ENCODE measurements around the gene MMP11.

Gene MMP11

DNA sequence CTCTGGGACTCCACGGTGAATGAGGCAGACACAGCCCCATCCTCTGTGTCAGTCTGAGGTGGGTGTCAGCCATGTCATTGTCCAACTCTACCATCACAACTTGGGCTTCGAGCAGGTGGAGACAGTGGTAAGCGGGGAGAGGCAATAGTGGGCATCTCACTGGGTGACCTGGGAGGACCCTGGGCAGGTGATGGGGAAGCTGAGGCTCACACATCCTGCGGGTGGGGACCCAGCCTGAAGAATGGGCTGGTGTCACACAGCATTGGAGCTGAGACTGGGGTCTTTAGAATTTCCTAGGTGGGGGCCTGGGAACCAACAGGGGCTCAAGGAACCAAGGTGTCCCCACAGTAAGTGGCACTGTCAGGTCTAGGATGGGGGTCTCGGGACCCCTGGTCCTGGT lies 7.1 kb downstream of the MMP11 start:
- Histone ChIP-seq H3K27me3 (ENCODE audit: control insufficient read depth in 5 of 5, insufficient read depth in 4 of 5, low read length in 5 of 5) (no peaks in the 10 kb centered on the region), H3K9ac (ENCODE audit: low read length in 5 of 5) (no peak overlapping the region), H3K4me1 (ENCODE audit: control insufficient read depth in 5 of 5, insufficient read depth in 5 of 5, low read length in 5 of 5) (peaks cover 8 to 26% (median 13%) of the 10 kb centered on the region in 5 donors), H3K4me3 (ENCODE audit: low read depth in 1 of 5, low read length in 5 of 5) (no peak overlapping the region), H3K36me3 (ENCODE audit: control insufficient read depth in 5 of 5, insufficient read depth in 5 of 5, low read length in 5 of 5) (no peaks in the 10 kb centered on the region), H3K27ac (ENCODE audit: low read depth, low read length) (no peak overlapping the region), H3K9me3 (ENCODE audit: control insufficient read depth in 5 of 5, low read length in 5 of 5) (no peaks in the 10 kb centered on the region)

DNA sequence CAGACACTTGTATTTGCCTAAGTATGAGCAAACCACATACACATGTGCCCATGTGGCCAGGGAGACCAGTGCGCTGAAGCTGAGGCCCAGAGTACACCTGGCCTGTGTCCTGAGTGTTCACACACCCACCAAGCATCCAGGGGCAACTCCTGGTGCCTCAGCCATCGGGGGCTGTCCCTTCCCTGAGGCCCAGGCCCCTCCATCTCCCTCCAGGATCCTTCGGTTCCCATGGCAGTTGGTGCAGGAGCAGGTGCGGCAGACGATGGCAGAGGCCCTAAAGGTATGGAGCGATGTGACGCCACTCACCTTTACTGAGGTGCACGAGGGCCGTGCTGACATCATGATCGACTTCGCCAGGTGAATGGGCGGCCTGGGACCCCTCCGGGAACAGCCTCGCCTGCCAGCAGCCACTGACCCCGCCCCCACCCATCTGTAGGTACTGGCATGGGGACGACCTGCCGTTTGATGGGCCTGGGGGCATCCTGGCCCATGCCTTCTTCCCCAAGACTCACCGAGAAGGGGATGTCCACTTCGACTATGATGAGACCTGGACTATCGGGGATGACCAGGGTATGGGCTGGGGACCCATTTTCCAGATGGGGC lies 7.6 kb downstream of the MMP11 start:
- no peaks in the 10 kb centered on the region for H3K27me3 ChIP-seq (ENCODE audit: control insufficient read depth in 5 of 5, insufficient read depth in 4 of 5, low read length in 5 of 5)
- H3K36me3 ChIP-seq (ENCODE audit: control insufficient read depth in 5 of 5, insufficient read depth in 5 of 5, low read length in 5 of 5), result no peaks in the 10 kb centered on the region
- no peaks in the 10 kb centered on the region for H3K9me3 ChIP-seq (ENCODE audit: control insufficient read depth in 5 of 5, low read length in 5 of 5)
- no peak overlapping the region for H3K27ac ChIP-seq (ENCODE audit: low read depth, low read length)
- H3K4me3 ChIP-seq (ENCODE audit: low read depth in 1 of 5, low read length in 5 of 5), result no peak overlapping the region
- H3K4me1 ChIP-seq (ENCODE audit: control insufficient read depth in 5 of 5, insufficient read depth in 5 of 5, low read length in 5 of 5), result peaks cover 5 to 21% (median 8%) of the 10 kb centered on the region in 5 donors
- no peak overlapping the region for H3K9ac ChIP-seq (ENCODE audit: low read length in 5 of 5)

DNA sequence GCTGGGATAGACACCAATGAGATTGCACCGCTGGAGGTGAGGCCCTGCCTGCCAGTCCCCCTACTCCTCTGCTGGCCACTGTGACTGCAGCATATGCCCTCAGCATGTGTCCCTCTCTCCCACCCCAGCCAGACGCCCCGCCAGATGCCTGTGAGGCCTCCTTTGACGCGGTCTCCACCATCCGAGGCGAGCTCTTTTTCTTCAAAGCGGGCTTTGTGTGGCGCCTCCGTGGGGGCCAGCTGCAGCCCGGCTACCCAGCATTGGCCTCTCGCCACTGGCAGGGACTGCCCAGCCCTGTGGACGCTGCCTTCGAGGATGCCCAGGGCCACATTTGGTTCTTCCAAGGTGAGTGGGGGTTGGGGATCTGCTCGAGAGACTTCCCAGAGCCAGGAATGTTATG lies 8.4 kb downstream of the MMP11 start:
- H3K9ac ChIP-seq (ENCODE audit: low read length in 5 of 5), result no peak overlapping the region
- H3K27ac ChIP-seq (ENCODE audit: low read depth, low read length), result no peak overlapping the region
- peaks cover 5 to 19% (median 8%) of the 10 kb centered on the region in 5 donors for H3K4me1 ChIP-seq (ENCODE audit: control insufficient read depth in 5 of 5, insufficient read depth in 5 of 5, low read length in 5 of 5)
- no peaks in the 10 kb centered on the region for H3K36me3 ChIP-seq (ENCODE audit: control insufficient read depth in 5 of 5, insufficient read depth in 5 of 5, low read length in 5 of 5)
- H3K9me3 ChIP-seq (ENCODE audit: control insufficient read depth in 5 of 5, low read length in 5 of 5), result no peaks in the 10 kb centered on the region
- H3K27me3 ChIP-seq (ENCODE audit: control insufficient read depth in 5 of 5, insufficient read depth in 4 of 5, low read length in 5 of 5), result no peaks in the 10 kb centered on the region
- no peak overlapping the region for H3K4me3 ChIP-seq (ENCODE audit: low read depth in 1 of 5, low read length in 5 of 5)

DNA sequence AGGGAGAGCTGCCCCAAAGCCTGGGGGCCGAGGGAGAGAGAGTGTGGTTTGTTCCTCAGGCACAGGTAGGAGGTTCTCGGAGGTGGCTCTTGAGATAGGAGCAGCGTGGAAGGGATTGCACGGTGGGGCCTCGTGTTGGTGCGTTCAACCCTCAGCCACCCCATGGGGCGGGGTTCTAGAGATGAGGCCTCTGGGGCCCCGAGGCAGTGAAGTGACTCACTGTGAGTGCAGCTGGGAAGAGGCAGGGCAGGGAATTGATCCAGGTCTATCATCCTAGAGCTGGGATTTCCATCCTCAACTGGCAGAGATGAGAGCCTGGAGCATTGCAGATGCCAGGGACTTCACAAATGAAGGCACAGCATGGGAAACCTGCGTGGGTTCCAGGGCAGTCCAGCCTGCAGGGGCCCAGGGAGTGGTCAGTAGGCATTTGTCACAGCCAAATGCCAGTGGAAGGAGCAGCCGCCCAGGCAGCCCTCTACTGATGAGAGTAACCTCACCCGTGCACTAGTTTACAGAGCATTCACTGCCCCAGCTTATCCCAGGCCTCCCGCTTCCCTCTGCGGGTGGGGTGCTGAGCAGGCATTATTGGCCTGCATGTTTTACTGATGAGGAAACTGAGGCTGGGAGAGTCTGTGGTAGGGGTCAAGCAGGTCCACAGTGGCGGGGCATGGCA lies 9.0 kb downstream of the MMP11 start:
- Histone ChIP-seq H3K27ac (ENCODE audit: low read depth, low read length) (no peak overlapping the region), H3K9me3 (ENCODE audit: control insufficient read depth in 5 of 5, low read length in 5 of 5) (no peaks in the 10 kb centered on the region), H3K4me3 (ENCODE audit: low read depth in 1 of 5, low read length in 5 of 5) (no peak overlapping the region), H3K9ac (ENCODE audit: low read length in 5 of 5) (no peak overlapping the region), H3K36me3 (ENCODE audit: control insufficient read depth in 5 of 5, insufficient read depth in 5 of 5, low read length in 5 of 5) (no peaks in the 10 kb centered on the region), H3K4me1 (ENCODE audit: control insufficient read depth in 5 of 5, insufficient read depth in 5 of 5, low read length in 5 of 5) (peaks cover 10 to 25% (median 14%) of the 10 kb centered on the region in 5 donors), H3K27me3 (ENCODE audit: control insufficient read depth in 5 of 5, insufficient read depth in 4 of 5, low read length in 5 of 5) (peaks cover 0 to 2% (median 0%) of the 10 kb centered on the region in 5 donors)

- peaks cover 10 to 26% (median 15%) of the 10 kb centered on the region in 5 donors for H3K4me1 ChIP-seq (ENCODE audit: control insufficient read depth in 5 of 5, insufficient read depth in 5 of 5, low read length in 5 of 5)
These were observed 9.6 kb downstream of the MMP11 start for GRCh38 chr22:23782252-23782651.

GRCh38 chr22:23782703-23783102 lies 10.1 kb downstream of the MMP11 start:
- no peak overlapping the region for H3K27ac ChIP-seq (ENCODE audit: low read depth, low read length)
- no peak overlapping the region for H3K4me3 ChIP-seq (ENCODE audit: low read depth in 1 of 5, low read length in 5 of 5)
- H3K27me3 ChIP-seq (ENCODE audit: control insufficient read depth in 5 of 5, insufficient read depth in 4 of 5, low read length in 5 of 5), result peaks cover 0 to 2% (median 0%) of the 10 kb centered on the region in 5 donors
- no peaks in the 10 kb centered on the region for H3K36me3 ChIP-seq (ENCODE audit: control insufficient read depth in 5 of 5, insufficient read depth in 5 of 5, low read length in 5 of 5)
- no peaks in the 10 kb centered on the region for H3K9me3 ChIP-seq (ENCODE audit: control insufficient read depth in 5 of 5, low read length in 5 of 5)
- H3K4me1 ChIP-seq (ENCODE audit: control insufficient read depth in 5 of 5, insufficient read depth in 5 of 5, low read length in 5 of 5), result peaks cover 11 to 30% (median 19%) of the 10 kb centered on the region in 5 donors
- H3K9ac ChIP-seq (ENCODE audit: low read length in 5 of 5), result no peak overlapping the region

More at GRCh38 chr22:23782252-23782651, 9.6 kb downstream of the MMP11 start:
- H3K27me3 ChIP-seq (ENCODE audit: control insufficient read depth in 5 of 5, insufficient read depth in 4 of 5, low read length in 5 of 5), result peaks cover 0 to 2% (median 0%) of the 10 kb centered on the region in 5 donors
- no peak overlapping the region for H3K9ac ChIP-seq (ENCODE audit: low read length in 5 of 5)
- H3K9me3 ChIP-seq (ENCODE audit: control insufficient read depth in 5 of 5, low read length in 5 of 5), result no peaks in the 10 kb centered on the region
- H3K4me3 ChIP-seq (ENCODE audit: low read depth in 1 of 5, low read length in 5 of 5), result no peak overlapping the region
- H3K36me3 ChIP-seq (ENCODE audit: control insufficient read depth in 5 of 5, insufficient read depth in 5 of 5, low read length in 5 of 5), result no peaks in the 10 kb centered on the region
- H3K27ac ChIP-seq (ENCODE audit: low read depth, low read length), result no peak overlapping the region

GRCh38 chr22:23783265-23784150 lies 10.9 kb downstream of the MMP11 start:
- H3K36me3 ChIP-seq (ENCODE audit: control insufficient read depth in 5 of 5, insufficient read depth in 5 of 5, low read length in 5 of 5), result no peaks in the 10 kb centered on the region
- no peak overlapping the region for H3K27ac ChIP-seq (ENCODE audit: low read depth, low read length)
- H3K4me1 ChIP-seq (ENCODE audit: control insufficient read depth in 5 of 5, insufficient read depth in 5 of 5, low read length in 5 of 5), result peaks cover 11 to 38% (median 24%) of the 10 kb centered on the region in 5 donors
- H3K9me3 ChIP-seq (ENCODE audit: control insufficient read depth in 5 of 5, low read length in 5 of 5), result no peaks in the 10 kb centered on the region
- no peak overlapping the region for H3K4me3 ChIP-seq (ENCODE audit: low read depth in 1 of 5, low read length in 5 of 5)
- peak overlapping the region in 1 of 5 donors; percentile 14 for H3K9ac ChIP-seq (ENCODE audit: low read length in 5 of 5)
- peaks cover 0 to 2% (median 0%) of the 10 kb centered on the region in 5 donors for H3K27me3 ChIP-seq (ENCODE audit: control insufficient read depth in 5 of 5, insufficient read depth in 4 of 5, low read length in 5 of 5)

- H3K9me3 ChIP-seq (ENCODE audit: control insufficient read depth in 5 of 5, low read length in 5 of 5), result no peaks in the 10 kb centered on the region
- H3K4me3 ChIP-seq (ENCODE audit: low read depth in 1 of 5, low read length in 5 of 5), result no peak overlapping the region
- H3K36me3 ChIP-seq (ENCODE audit: control insufficient read depth in 5 of 5, insufficient read depth in 5 of 5, low read length in 5 of 5), result no peaks in the 10 kb centered on the region
- peaks cover 0 to 2% (median 0%) of the 10 kb centered on the region in 5 donors for H3K27me3 ChIP-seq (ENCODE audit: control insufficient read depth in 5 of 5, insufficient read depth in 4 of 5, low read length in 5 of 5)
- H3K27ac ChIP-seq (ENCODE audit: low read depth, low read length), result no peak overlapping the region
- peak overlapping the region in 1 of 5 donors; percentile 14 for H3K9ac ChIP-seq (ENCODE audit: low read length in 5 of 5)
- H3K4me1 ChIP-seq (ENCODE audit: control insufficient read depth in 5 of 5, insufficient read depth in 5 of 5, low read length in 5 of 5), result peaks cover 11 to 41% (median 26%) of the 10 kb centered on the region in 5 donors
These were observed 11.6 kb downstream of the MMP11 start for GRCh38 chr22:23784215-23784732.

GRCh38 chr22:23786261-23786710 lies 13.6 kb downstream of the MMP11 start:
- H3K9ac ChIP-seq (ENCODE audit: low read length in 5 of 5), result peak overlapping the region; percentile 81 to 97 (median 95)
- no peaks in the 10 kb centered on the region for H3K9me3 ChIP-seq (ENCODE audit: control insufficient read depth in 5 of 5, low read length in 5 of 5)
- H3K27me3 ChIP-seq (ENCODE audit: control insufficient read depth in 5 of 5, insufficient read depth in 4 of 5, low read length in 5 of 5), result peaks cover 0 to 2% (median 0%) of the 10 kb centered on the region in 5 donors
- peaks cover 13 to 48% (median 32%) of the 10 kb centered on the region in 5 donors for H3K4me1 ChIP-seq (ENCODE audit: control insufficient read depth in 5 of 5, insufficient read depth in 5 of 5, low read length in 5 of 5)
- peaks cover 0 to 4% (median 0%) of the 10 kb centered on the region in 5 donors for H3K36me3 ChIP-seq (ENCODE audit: control insufficient read depth in 5 of 5, insufficient read depth in 5 of 5, low read length in 5 of 5)
- peak overlapping the region; percentile 72 to 89 (median 83) for H3K4me3 ChIP-seq (ENCODE audit: low read depth in 1 of 5, low read length in 5 of 5)
- peak overlapping the region; percentile 94 for H3K27ac ChIP-seq (ENCODE audit: low read depth, low read length)
